ENCODE data around the gene CERS5.

DNA sequence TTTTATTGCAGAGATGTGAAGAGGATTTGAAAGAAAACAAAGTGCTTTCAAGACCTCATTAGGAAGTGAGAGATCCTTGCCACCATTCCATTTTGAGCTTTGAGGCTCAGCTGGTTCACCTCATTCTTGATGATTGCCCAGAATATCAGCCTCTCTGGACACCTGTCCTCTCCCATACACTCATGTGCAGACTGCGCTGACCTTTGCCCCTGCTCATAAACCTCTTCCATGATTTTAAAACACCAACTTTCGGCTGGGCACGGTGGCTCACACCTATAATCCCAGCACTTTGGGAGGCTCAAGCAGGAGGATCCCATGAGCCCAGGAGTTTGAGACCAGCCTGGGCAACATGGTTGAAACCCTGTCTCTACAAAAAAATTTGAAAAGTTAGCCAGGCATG, 46.2 kb downstream of the CERS5 start:
- TF ChIP-seq POLR2A (IDR thresholded peaks at IDR 0.05; ENCODE audit: low read length) (no peak), GATA1 (IDR thresholded peaks at IDR 0.05; ENCODE audit: low read depth, low read length) (no peak)
